8988T (cell line): Measurements from ENCODE around the gene RAB11FIP3.
"Not testable (repeated sequence)": the region's sequence is repeated elsewhere in the genome, so short reads cannot be mapped to it uniquely, and the experiment has no call there.

Experiments
- DNase-seq: peaks from one replicate; pipeline ENCODE4 v3.0.0; 2011

Gene RAB11FIP3

GRCh38 chr16:424623-425081 is 797 bp upstream of the RAB11FIP3 start:
- DNase-seq: no peak

GRCh38 chr16:425740-426114 is 278 bp downstream of the RAB11FIP3 start:
- DNase-seq: no peak

GRCh38 chr16:426115-426905 is 861 bp downstream of the RAB11FIP3 start:
- no peak for DNase-seq

GRCh38 chr16:426906-427249 is 1.4 kb downstream of the RAB11FIP3 start:
- DNase-seq: no peak

GRCh38 chr16:427250-427649 is 1.8 kb downstream of the RAB11FIP3 start:
- DNase-seq: no peak

GRCh38 chr16:430904-431303 is 5.5 kb downstream of the RAB11FIP3 start:
- no peak for DNase-seq

- no peak for DNase-seq
These were observed 15.2 kb downstream of the RAB11FIP3 start for GRCh38 chr16:440627-441026.

- no peak for DNase-seq
These were observed 16.0 kb downstream of the RAB11FIP3 start for GRCh38 chr16:441447-441846.

GRCh38 chr16:442976-443375 is 17.5 kb downstream of the RAB11FIP3 start:
- DNase-seq: no peak

GRCh38 chr16:444027-444426 is 18.6 kb downstream of the RAB11FIP3 start:
- no peak for DNase-seq

- DNase-seq: no peak
These were observed 20.1 kb downstream of the RAB11FIP3 start for GRCh38 chr16:445566-445965.

- DNase-seq: no peak
These were observed 24.9 kb downstream of the RAB11FIP3 start for GRCh38 chr16:450385-450784.

GRCh38 chr16:450785-451512 is 25.5 kb downstream of the RAB11FIP3 start:
- DNase-seq: no peak

GRCh38 chr16:454397-454940 is 29.0 kb downstream of the RAB11FIP3 start:
- DNase-seq: no peak

GRCh38 chr16:455453-455852 is 30.0 kb downstream of the RAB11FIP3 start:
- no peak for DNase-seq

GRCh38 chr16:456891-457483 is 31.5 kb downstream of the RAB11FIP3 start:
- DNase-seq: no peak

GRCh38 chr16:457732-458400 is 32.4 kb downstream of the RAB11FIP3 start:
- DNase-seq: no peak

GRCh38 chr16:459761-460160 is 34.3 kb downstream of the RAB11FIP3 start:
- no peak for DNase-seq

- DNase-seq: no peak
These were observed 35.3 kb downstream of the RAB11FIP3 start for GRCh38 chr16:460787-461186.

- no peak for DNase-seq
These were observed 37.6 kb downstream of the RAB11FIP3 start for GRCh38 chr16:463071-463470.

GRCh38 chr16:466651-467050 is 41.2 kb downstream of the RAB11FIP3 start:
- no peak for DNase-seq

- not testable (repeated sequence) for DNase-seq
These were observed 41.9 kb downstream of the RAB11FIP3 start for GRCh38 chr16:467249-467871.
